Upper lobe of left lung (tissue), 4 donors: Measurements from ENCODE around the gene KDM3A.

ENCODE experiments used
- EP300 ChIP-seq, 4 donors: sonication (generic); formaldehyde crosslinking; IDR thresholded peaks; one replicate each; pipeline ENCODE4 v1.5.1; 2017; ENCODE audit warnings: antibody characterized with exemption in 4 of 4, control low read depth in 2 of 4
- POLR2A ChIP-seq, 4 donors: fragments of 450-650 bp; IDR thresholded peaks; one replicate each; pipeline ENCODE4 v1.5.1; 2016 to 2017; ENCODE audit warnings: antibody characterized with exemption in 4 of 4, mild to moderate bottlenecking in 2 of 4
- POLR2AphosphoS5 ChIP-seq, 2 donors: sonication (generic); formaldehyde crosslinking; IDR thresholded peaks; one replicate each; pipeline ENCODE4 v1.5.1; 2017; ENCODE audit warnings: antibody characterized with exemption in 2 of 2
- TF ChIP-seq, protein P1 (sequence below), 6 experiments: fragments of 450-650 bp in 4 of 6; fragments of 200-600 bp in 2 of 6; sonication (generic) in 2 of 6; IDR thresholded peaks; one replicate each; pipeline ENCODE4 v1.5.1; 2016 to 2019; ENCODE audit warnings: antibody characterized with exemption in 6 of 6

DNA sequence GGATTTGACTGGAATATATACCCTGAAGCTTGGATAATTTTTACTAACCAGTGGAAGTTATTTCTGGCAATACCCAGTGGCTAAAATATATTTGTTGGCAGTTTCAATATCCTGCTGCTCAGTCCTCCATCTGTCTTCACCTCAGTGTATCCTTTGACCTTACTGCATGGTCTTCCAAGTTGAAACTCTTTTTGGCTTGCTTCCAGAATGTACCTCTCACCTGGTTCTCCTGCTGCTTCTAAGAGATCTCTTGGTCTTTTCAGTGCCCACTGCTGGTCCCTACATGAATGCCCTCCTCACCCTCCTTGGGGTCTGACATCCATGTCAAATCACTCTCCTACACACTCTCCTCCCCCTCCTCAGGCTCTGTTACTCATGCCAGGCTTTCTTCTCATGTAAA lies 4.8 kb upstream of the KDM3A start:
- TF ChIP-seq, protein P1, sequence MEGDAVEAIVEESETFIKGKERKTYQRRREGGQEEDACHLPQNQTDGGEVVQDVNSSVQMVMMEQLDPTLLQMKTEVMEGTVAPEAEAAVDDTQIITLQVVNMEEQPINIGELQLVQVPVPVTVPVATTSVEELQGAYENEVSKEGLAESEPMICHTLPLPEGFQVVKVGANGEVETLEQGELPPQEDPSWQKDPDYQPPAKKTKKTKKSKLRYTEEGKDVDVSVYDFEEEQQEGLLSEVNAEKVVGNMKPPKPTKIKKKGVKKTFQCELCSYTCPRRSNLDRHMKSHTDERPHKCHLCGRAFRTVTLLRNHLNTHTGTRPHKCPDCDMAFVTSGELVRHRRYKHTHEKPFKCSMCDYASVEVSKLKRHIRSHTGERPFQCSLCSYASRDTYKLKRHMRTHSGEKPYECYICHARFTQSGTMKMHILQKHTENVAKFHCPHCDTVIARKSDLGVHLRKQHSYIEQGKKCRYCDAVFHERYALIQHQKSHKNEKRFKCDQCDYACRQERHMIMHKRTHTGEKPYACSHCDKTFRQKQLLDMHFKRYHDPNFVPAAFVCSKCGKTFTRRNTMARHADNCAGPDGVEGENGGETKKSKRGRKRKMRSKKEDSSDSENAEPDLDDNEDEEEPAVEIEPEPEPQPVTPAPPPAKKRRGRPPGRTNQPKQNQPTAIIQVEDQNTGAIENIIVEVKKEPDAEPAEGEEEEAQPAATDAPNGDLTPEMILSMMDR (IDR thresholded peaks at IDR 0.05): no peak
- TF ChIP-seq POLR2AphosphoS5 (IDR thresholded peaks at IDR 0.05): no peak
- TF ChIP-seq POLR2A (IDR thresholded peaks at IDR 0.05): no peak
- TF ChIP-seq EP300 (IDR thresholded peaks at IDR 0.05): no peak
